GM12801 (cell line): ENCODE results near the gene ARHGAP32.

Experiments
- CTCF ChIP-seq: IDR thresholded peaks from one replicate; pipeline ENCODE4 v1.5.1; 2011; ENCODE audit warnings: control low read depth; ENCODE audit not compliant: insufficient read length; ENCODE audit errors: extremely low read depth

ARHGAP32 gene

DNA sequence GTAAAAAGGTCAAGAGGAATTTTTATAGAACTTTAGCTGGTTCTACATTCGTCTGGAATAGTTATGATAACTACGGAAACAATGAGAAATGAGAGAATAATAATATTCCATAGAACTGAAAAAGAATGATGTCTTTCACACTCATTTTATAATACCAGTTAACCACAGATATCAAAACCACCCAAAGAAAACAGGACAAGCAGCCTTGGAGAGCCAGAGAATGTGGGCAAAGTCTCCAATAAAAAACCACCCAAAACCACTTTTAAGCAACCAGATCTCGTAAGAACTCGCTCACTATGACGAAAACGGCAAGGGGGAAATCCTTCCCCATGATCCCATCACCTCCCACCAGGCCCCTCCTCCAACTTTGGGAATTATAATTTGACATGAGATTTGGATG is 60.8 kb downstream of the ARHGAP32 start:
- TF ChIP-seq CTCF, result no peak

- no peak for TF ChIP-seq CTCF
Measured at GRCh38 chr11:129119036-129119435, 73.1 kb downstream of the ARHGAP32 start.

GRCh38 chr11:129117595-129118350 is 74.4 kb downstream of the ARHGAP32 start:
- TF ChIP-seq CTCF, result peak; percentile 23

DNA sequence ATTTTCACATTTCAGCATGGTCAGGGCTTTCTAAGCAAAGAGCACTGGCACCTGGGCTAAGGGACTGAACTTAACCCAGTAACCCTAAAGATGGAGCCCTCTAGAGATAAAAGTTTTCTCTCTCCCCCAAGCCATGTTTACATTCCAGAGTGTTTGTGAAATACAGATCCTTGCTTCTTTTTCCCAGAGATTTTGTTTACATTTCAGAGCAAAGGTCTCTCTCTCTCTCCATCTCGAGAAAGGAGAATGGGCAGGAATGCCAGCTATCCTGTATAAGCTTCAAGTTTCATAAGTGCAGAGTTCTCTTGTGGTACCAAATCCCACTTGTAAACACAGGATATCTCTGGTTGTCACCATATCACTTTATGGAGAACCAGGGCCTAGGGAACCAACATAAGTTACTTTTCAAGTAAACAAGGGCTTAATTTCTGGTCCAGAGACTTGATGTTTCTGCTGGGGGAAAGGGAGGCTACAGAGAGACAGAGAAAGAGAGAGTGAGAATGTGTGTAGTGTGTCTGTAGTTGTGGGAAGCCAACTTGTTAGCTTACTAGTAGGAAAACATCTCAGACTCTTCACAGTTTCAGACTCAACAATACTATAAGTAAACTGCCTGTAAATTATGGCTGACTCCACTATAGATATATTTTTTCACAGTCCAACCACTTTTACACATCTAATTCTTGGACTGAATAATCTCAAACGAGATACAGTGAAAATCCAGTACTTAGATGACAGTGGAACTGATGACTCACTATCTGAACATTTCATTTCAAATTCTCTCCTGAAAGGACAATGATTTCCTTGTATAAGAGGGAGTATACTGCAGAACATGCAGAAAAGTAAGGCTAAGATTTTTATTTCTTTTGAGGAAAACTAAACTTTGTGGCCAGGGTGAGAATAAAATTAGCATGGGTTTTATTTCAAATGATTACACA is 76.2 kb downstream of the ARHGAP32 start:
- TF ChIP-seq CTCF, result no peak

DNA sequence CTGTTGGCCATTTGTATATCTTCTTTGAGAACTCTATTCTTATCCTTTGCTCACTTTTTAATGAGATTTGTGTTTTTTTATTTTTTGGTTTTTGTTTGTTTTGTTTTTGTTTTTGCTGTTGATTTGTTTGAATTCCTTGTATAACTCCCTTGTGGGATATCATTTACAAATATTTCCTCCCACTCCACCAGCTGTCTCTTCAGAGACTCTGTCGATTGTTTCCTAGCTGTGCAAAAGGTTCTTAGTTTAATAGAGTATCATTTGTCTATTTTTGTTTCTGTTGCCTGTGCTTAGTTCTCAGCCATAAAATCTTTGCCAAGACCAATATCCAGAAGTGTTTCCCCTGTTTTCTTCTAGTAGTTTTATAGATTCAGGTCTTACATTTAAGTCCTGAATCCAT is 82.4 kb downstream of the ARHGAP32 start:
- no peak for TF ChIP-seq CTCF

- TF ChIP-seq CTCF, result no peak
Measured at GRCh38 chr11:129106788-129107187, 85.3 kb downstream of the ARHGAP32 start.

DNA sequence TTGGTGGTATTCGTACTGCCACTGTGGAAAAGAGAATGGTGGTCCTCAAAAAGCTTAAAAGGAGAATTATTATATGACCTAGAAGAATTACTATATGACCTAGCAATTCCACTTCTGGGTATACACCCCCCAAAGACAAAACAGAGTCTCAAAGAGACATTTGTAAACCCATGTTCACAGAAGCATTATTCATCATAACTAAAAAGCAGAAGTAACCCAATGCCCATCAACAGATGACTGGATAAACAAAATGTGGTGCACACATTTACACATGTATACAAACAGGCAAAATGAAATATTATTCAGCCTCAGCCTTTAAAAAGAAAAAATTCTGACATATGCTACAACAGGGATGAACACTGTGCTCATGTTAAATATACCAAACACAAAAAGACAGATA is 89.4 kb downstream of the ARHGAP32 start:
- no peak for TF ChIP-seq CTCF
